ENCODE data around the gene CDC42EP3.

DNA sequence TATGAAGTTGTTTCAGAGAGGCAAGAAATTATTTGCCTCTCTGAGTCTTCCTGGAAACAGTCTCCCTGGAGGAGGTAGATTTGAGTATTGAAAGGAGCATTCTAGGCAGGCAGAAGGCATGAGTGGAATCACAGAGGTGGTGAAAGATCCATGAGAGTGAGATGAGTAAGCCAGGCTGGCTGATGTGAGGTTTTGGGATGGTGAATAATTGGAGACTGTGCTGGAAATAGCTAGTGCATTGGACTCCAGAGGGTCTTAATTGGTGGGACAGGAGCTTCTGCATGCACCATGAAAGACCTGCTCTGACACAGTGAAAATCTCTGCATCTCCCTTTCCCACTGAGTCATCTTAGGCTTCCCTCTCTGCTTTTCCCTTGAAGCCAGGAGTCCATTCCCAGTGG is 46.3 kb downstream of the CDC42EP3 start:
- TF ChIP-seq, protein P1, sequence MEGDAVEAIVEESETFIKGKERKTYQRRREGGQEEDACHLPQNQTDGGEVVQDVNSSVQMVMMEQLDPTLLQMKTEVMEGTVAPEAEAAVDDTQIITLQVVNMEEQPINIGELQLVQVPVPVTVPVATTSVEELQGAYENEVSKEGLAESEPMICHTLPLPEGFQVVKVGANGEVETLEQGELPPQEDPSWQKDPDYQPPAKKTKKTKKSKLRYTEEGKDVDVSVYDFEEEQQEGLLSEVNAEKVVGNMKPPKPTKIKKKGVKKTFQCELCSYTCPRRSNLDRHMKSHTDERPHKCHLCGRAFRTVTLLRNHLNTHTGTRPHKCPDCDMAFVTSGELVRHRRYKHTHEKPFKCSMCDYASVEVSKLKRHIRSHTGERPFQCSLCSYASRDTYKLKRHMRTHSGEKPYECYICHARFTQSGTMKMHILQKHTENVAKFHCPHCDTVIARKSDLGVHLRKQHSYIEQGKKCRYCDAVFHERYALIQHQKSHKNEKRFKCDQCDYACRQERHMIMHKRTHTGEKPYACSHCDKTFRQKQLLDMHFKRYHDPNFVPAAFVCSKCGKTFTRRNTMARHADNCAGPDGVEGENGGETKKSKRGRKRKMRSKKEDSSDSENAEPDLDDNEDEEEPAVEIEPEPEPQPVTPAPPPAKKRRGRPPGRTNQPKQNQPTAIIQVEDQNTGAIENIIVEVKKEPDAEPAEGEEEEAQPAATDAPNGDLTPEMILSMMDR (IDR thresholded peaks at IDR 0.05) = no peak
- no peak for TF ChIP-seq POLR2A (IDR thresholded peaks at IDR 0.05)

Measured in esophagus squamous epithelium (tissue), 4 donors.